Loucy (cell line): ENCODE measurements around the gene ANTXRL.

Experiments
- CTCF ChIP-seq: fragments of 200-600 bp; sonication (generic); conservative IDR thresholded peaks from 2 replicates; pipeline ENCODE4 v1.5.1; 2014; ENCODE audit warnings: mild to moderate bottlenecking, antibody characterized with exemption, low read length
- EZH2phosphoT487 ChIP-seq: fragments of 200-600 bp; IDR thresholded peaks from 2 replicates; pipeline ENCODE4 v1.6.1; 2018; ENCODE audit warnings: antibody characterized with exemption, mild to moderate bottlenecking, moderate library complexity, borderline replicate concordance

DNA sequence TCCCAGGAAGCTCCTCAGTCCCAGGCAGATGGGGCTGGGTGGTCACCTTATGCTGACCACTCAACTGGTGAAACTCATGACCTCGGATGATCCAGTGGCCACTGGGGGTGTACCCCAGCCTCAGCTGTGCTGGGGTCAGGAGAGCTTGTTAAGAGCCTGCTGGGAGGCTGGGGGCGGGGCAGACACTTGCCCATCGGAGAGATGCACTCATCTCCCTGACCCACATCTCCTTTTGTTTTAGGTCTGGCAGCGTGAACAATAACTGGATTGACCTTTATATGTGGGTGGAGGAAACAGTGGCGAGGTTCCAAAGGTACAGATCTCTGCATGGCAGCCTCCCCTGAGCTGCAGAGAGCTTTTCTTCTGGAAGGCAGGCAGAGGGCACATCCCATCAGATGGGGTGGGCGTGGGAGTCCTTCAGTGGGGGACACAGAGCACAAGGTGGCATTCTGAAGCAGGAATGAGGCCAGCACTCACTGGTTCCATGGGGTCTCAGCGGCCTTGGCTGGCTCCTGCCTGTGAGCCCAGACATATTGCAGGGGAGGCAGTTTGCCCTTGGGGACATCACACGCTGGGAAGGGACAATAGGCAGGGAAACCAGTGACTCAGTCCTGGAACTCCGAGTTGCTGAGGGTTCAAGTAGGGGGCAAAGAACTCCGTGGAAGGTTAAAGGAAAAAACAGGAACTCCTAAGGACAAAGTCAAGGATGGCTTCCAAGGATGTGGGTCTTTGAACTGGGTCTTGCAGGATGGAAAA is 5.2 kb downstream of the ANTXRL start:
- TF ChIP-seq CTCF (no peak), EZH2phosphoT487 (no peak)
